ENCODE data around the gene ACTN3.

- TF ChIP-seq CTCF (IDR thresholded peaks at IDR 0.05) = no peak
- TF ChIP-seq POLR2A (IDR thresholded peaks at IDR 0.05) = no peak
- TF ChIP-seq EP300 (IDR thresholded peaks at IDR 0.05) = no peak
Measured at GRCh38 chr11:66598993-66599392, 52.3 kb downstream of the ACTN3 start.

All from tibial nerve (tissue), 4 donors.